WTC11 (cell line): ENCODE measurements around the gene HSPG2. TPM values are rescaled to one million over a fixed set of nuclear protein-coding genes. Genes with fewer than 3 reads are reported as not detected.

Experiments
- AFF4 ChIP-seq: sonication (generic); formaldehyde crosslinking; IDR thresholded peaks from 2 replicates; pipeline ENCODE4 v1.8.1; 2023; ENCODE audit warnings: mild to moderate bottlenecking, missing genetic modification reagents, borderline replicate concordance
- ATF2 ChIP-seq: sonication (generic); formaldehyde crosslinking; IDR thresholded peaks from 2 replicates; pipeline ENCODE4 v1.8.1; 2022; ENCODE audit warnings: low read depth, missing genetic modification reagents, borderline replicate concordance
- EMX1 ChIP-seq: fragments of 250-450 bp; sonication (Bioruptor Pico); IDR thresholded peaks from 2 replicates; pipeline ENCODE4 v1.8.0; 2021; ENCODE audit warnings: mild to moderate bottlenecking
- FOXJ3 ChIP-seq: sonication (generic); formaldehyde crosslinking; IDR thresholded peaks from 2 replicates; pipeline ENCODE4 v1.9.0; 2021; ENCODE audit warnings: missing genetic modification reagents, mild to moderate bottlenecking, borderline replicate concordance
- FOXK1 ChIP-seq: sonication (generic); formaldehyde crosslinking; IDR thresholded peaks from 2 replicates; pipeline ENCODE4 v1.8.0; 2022; ENCODE audit warnings: mild to moderate bottlenecking, moderate library complexity, missing genetic modification reagents
- FOXP1 ChIP-seq: sonication (generic); formaldehyde crosslinking; IDR thresholded peaks from 2 replicates; pipeline ENCODE4 v1.8.0; 2022; ENCODE audit warnings: missing genetic modification reagents, mild to moderate bottlenecking, moderate library complexity, borderline replicate concordance
- FOXP4 ChIP-seq: sonication (generic); formaldehyde crosslinking; IDR thresholded peaks from 2 replicates; pipeline ENCODE4 v1.8.0; 2022; ENCODE audit warnings: mild to moderate bottlenecking, missing genetic modification reagents
- HMGA2 ChIP-seq: fragments of 250-450 bp; sonication (Bioruptor Pico); IDR thresholded peaks from 2 replicates; pipeline ENCODE4 v1.4.0; 2021; ENCODE audit warnings: mild to moderate bottlenecking, moderate library complexity
- MLX ChIP-seq: sonication (generic); formaldehyde crosslinking; IDR thresholded peaks from 2 replicates; pipeline ENCODE4 v1.8.1; 2023; ENCODE audit warnings: mild to moderate bottlenecking, missing genetic modification reagents, moderate library complexity
- NFE2L1 ChIP-seq: sonication (generic); formaldehyde crosslinking; IDR thresholded peaks from 2 replicates; pipeline ENCODE4 v1.8.1; 2023; ENCODE audit warnings: missing genetic modification reagents
- NFYB ChIP-seq: sonication (generic); formaldehyde crosslinking; conservative IDR thresholded peaks from 2 replicates; pipeline ENCODE4 v1.8.0; 2022; ENCODE audit warnings: low read depth, missing genetic modification reagents
- NR3C1 ChIP-seq: sonication (generic); formaldehyde crosslinking; conservative IDR thresholded peaks from 2 replicates; pipeline ENCODE4 v1.8.1; 2023; ENCODE audit warnings: low read depth, mild to moderate bottlenecking, missing genetic modification reagents
- RELA ChIP-seq: sonication (generic); formaldehyde crosslinking; IDR thresholded peaks from 2 replicates; pipeline ENCODE4 v1.8.1; 2022; ENCODE audit warnings: missing genetic modification reagents, mild to moderate bottlenecking, borderline replicate concordance
- ZNF232 ChIP-seq: sonication (generic); formaldehyde crosslinking; IDR thresholded peaks from 2 replicates; pipeline ENCODE4 v1.8.0; 2022; ENCODE audit warnings: mild to moderate bottlenecking, missing genetic modification reagents
- ZNF425 ChIP-seq: fragments of 250-450 bp; sonication (Bioruptor Pico); conservative IDR thresholded peaks from 2 replicates; pipeline ENCODE4 v1.9.0; 2021; ENCODE audit warnings: mild to moderate bottlenecking
- total RNA-seq: library from RNA; stranded (reverse); gene quantifications from 3 replicates; pipeline ENCODE4 v1.2.3, GENCODE V29; 2021
- TF ChIP-seq, protein P1 (sequence below): sonication (generic); formaldehyde crosslinking; IDR thresholded peaks from 2 replicates; pipeline ENCODE4 v1.8.0; 2023; ENCODE audit warnings: missing genetic modification reagents

Gene HSPG2
- total RNA-seq, 1 experiment from 2014 or later: 120 TPM

DNA sequence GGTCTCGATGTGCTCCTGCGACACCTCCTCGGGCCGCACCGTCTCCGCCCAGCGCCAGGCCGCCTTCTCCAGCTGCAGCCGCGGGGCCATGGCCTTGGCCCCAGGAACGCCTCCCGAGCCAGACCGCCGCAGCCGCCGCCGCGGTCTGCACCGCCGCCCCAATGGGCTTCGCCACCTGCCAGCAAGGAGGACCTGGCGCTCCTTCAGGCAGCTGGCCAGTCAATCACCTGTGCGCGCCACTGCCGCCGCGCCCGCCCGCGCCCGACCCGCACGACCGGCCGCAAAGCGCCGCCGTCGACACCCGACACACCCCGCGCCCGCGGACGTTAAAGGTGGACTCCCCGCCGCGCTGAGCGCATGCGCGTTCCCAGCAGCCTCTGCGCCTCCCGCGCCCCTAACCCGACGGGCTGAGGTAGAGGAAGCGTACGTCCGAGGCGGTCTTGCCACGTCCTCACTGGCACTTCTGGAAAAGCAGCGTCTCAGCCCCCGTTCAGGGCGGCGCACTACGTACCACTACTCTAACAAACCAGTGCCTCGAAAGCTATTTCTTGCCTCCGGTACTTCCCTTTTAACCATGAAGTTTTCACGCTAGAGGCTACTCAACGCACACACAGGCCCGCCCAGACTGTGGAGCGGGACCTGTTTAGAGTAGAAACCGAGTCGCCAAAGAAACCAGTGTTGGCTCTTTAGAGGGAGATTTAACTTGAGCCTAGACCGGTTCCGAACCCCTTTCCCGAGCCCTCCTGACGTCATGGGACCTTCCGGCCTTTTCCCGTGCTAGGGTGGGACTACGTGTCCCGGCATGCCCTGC, 154.0 kb downstream of the HSPG2 start, which contains the start of gene USP48 (continued):
- TF ChIP-seq MLX (CRISPR knock-in tag) (peak; percentile 83; the same call in 1 of the 2 replicates), NFE2L1 (CRISPR knock-in tag) (peak; percentile 72), NR3C1 (CRISPR knock-in tag) (no peak), FOXK1 (CRISPR knock-in tag) (peak; percentile 91), FOXP4 (CRISPR knock-in tag) (peak; percentile 30; the same call in 1 of the 2 replicates), ZNF232 (CRISPR knock-in tag) (peak; percentile 70), AFF4 (CRISPR knock-in tag) (no peak), FOXJ3 (no peak), ATF2 (CRISPR knock-in tag) (no peak), FOXP1 (CRISPR knock-in tag) (peak; percentile 91; the same call in 1 of the 2 replicates), EMX1 (peak; percentile 47; the same call in 1 of the 2 replicates), ZNF425 (CRISPR knock-in tag) (no peak), NFYB (CRISPR knock-in tag) (0 out of 2 replicates have a peak, but pooled peaks have one; percentile 21), RELA (CRISPR knock-in tag) (peak; percentile 67; the same call in 1 of the 2 replicates), HMGA2 (CRISPR knock-in tag) (no peak)
- TF ChIP-seq, protein P1, sequence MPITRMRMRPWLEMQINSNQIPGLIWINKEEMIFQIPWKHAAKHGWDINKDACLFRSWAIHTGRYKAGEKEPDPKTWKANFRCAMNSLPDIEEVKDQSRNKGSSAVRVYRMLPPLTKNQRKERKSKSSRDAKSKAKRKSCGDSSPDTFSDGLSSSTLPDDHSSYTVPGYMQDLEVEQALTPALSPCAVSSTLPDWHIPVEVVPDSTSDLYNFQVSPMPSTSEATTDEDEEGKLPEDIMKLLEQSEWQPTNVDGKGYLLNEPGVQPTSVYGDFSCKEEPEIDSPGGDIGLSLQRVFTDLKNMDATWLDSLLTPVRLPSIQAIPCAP (CRISPR knock-in tag): peak; percentile 78; the same call in 1 of the 2 replicates
